ENCODE data around the gene AMOTL2. TPM values are rescaled to one million over a fixed set of nuclear protein-coding genes. Genes with fewer than 3 reads are reported as not detected.

AMOTL2 gene
- total RNA-seq, 1 experiment from 2014 or later: 76.9 TPM

- no peak for TF ChIP-seq E2F4 (CRISPR knock-in tag; IDR thresholded peaks at IDR 0.05; ENCODE audit: borderline replicate concordance, low read depth)
Measured at GRCh38 chr3:134388292-134388691, 14.0 kb upstream of the AMOTL2 start (continued).

DNA sequence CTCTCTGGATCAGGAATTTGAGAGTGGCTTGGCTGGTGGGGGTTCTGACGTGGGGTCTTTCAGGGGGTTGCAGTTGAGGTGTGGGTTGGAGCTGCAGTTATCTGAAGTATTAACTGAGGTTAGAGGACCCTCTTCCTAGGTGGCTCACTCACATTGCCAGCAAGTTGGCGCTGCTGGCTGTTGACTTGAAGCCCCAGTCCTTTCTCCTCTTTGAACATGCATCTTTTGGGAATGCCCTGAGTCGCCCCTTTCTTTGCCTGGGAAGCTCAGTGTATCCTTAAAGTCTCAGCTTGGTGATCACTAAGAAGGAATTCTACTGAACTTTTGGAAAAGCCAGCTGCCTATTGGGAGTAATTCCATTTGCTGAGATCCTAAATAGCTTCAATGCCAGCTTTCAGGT, 13.0 kb upstream of the AMOTL2 start:
- Mint-ChIP-seq H3K27ac (no peak overlapping the region), H3K4me1 (peaks cover 10% of the 10 kb centered on the region), H3K36me3 (no peaks in the 10 kb centered on the region; the same call in 1 of the 2 replicates), H3K27me3 (ENCODE audit: low read depth) (peaks cover 12% of the 10 kb centered on the region), H3K4me3 (no peak overlapping the region), H3K9me3 (peaks cover 10% of the 10 kb centered on the region)
- DNase-seq (ENCODE audit: low spot score) (no peak), ATAC-seq (no peak)
- ChIA-PET CTCF (interaction anchor here (1.0 to 1.6 kb wide), 2 partner anchors 9 to 175 kb away, joined by 4 to 7 read pairs; no protein-coding TSS in a partner anchor), POLR2A (no interaction called here)
- TF ChIP-seq ZNF423 (CRISPR knock-in tag; IDR thresholded peaks at IDR 0.05) (no peak), ZNF396 (CRISPR knock-in tag; IDR thresholded peaks at IDR 0.05; ENCODE audit: borderline replicate concordance) (no peak), ESRRA (CRISPR knock-in tag; IDR thresholded peaks at IDR 0.05; ENCODE audit: borderline replicate concordance) (no peak), ZNF232 (CRISPR knock-in tag; IDR thresholded peaks at IDR 0.05) (no peak), JAZF1 (CRISPR knock-in tag; IDR thresholded peaks at IDR 0.05) (no peak), RELA (CRISPR knock-in tag; IDR thresholded peaks at IDR 0.05; ENCODE audit: borderline replicate concordance) (no peak), SMAD3 (CRISPR knock-in tag; IDR thresholded peaks at IDR 0.05; ENCODE audit: borderline replicate concordance) (no peak), ZSCAN18 (CRISPR knock-in tag; IDR thresholded peaks at IDR 0.05) (no peak), OVOL2 (CRISPR knock-in tag; IDR thresholded peaks at IDR 0.05; ENCODE audit: borderline replicate concordance) (no peak), GABPB1 (CRISPR knock-in tag; IDR thresholded peaks at IDR 0.05) (no peak), EMX1 (CRISPR knock-in tag; IDR thresholded peaks at IDR 0.05) (no peak)
- TF ChIP-seq, protein P1, sequence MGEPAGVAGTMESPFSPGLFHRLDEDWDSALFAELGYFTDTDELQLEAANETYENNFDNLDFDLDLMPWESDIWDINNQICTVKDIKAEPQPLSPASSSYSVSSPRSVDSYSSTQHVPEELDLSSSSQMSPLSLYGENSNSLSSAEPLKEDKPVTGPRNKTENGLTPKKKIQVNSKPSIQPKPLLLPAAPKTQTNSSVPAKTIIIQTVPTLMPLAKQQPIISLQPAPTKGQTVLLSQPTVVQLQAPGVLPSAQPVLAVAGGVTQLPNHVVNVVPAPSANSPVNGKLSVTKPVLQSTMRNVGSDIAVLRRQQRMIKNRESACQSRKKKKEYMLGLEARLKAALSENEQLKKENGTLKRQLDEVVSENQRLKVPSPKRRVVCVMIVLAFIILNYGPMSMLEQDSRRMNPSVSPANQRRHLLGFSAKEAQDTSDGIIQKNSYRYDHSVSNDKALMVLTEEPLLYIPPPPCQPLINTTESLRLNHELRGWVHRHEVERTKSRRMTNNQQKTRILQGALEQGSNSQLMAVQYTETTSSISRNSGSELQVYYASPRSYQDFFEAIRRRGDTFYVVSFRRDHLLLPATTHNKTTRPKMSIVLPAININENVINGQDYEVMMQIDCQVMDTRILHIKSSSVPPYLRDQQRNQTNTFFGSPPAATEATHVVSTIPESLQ (CRISPR knock-in tag; IDR thresholded peaks at IDR 0.05): no peak
- TF ChIP-seq, protein P2, sequence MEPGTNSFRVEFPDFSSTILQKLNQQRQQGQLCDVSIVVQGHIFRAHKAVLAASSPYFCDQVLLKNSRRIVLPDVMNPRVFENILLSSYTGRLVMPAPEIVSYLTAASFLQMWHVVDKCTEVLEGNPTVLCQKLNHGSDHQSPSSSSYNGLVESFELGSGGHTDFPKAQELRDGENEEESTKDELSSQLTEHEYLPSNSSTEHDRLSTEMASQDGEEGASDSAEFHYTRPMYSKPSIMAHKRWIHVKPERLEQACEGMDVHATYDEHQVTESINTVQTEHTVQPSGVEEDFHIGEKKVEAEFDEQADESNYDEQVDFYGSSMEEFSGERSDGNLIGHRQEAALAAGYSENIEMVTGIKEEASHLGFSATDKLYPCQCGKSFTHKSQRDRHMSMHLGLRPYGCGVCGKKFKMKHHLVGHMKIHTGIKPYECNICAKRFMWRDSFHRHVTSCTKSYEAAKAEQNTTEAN (CRISPR knock-in tag; IDR thresholded peaks at IDR 0.05): no peak
- TF ChIP-seq, protein P3, sequence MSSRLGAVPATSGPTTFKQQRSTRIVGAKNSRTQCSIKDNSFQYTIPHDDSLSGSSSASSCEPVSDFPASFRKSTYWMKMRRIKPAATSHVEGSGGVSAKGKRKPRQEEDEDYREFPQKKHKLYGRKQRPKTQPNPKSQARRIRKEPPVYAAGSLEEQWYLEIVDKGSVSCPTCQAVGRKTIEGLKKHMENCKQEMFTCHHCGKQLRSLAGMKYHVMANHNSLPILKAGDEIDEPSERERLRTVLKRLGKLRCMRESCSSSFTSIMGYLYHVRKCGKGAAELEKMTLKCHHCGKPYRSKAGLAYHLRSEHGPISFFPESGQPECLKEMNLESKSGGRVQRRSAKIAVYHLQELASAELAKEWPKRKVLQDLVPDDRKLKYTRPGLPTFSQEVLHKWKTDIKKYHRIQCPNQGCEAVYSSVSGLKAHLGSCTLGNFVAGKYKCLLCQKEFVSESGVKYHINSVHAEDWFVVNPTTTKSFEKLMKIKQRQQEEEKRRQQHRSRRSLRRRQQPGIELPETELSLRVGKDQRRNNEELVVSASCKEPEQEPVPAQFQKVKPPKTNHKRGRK (CRISPR knock-in tag; IDR thresholded peaks at IDR 0.05; ENCODE audit: borderline replicate concordance): no peak
- TF ChIP-seq, protein P4, sequence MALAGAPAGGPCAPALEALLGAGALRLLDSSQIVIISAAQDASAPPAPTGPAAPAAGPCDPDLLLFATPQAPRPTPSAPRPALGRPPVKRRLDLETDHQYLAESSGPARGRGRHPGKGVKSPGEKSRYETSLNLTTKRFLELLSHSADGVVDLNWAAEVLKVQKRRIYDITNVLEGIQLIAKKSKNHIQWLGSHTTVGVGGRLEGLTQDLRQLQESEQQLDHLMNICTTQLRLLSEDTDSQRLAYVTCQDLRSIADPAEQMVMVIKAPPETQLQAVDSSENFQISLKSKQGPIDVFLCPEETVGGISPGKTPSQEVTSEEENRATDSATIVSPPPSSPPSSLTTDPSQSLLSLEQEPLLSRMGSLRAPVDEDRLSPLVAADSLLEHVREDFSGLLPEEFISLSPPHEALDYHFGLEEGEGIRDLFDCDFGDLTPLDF (CRISPR knock-in tag; IDR thresholded peaks at IDR 0.05): no peak
- TF ChIP-seq, protein P5, sequence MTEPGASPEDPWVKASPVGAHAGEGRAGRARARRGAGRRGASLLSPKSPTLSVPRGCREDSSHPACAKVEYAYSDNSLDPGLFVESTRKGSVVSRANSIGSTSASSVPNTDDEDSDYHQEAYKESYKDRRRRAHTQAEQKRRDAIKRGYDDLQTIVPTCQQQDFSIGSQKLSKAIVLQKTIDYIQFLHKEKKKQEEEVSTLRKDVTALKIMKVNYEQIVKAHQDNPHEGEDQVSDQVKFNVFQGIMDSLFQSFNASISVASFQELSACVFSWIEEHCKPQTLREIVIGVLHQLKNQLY (CRISPR knock-in tag; IDR thresholded peaks at IDR 0.05): no peak

Data from WTC11 (cell line).